Muscle of leg (tissue), 11 donors: ENCODE data around the gene AGBL4. TPM values are rescaled to one million over a fixed set of nuclear protein-coding genes. Genes with fewer than 3 reads are reported as not detected.

Experiments
- DNase-seq: peaks from one replicate; pipeline ENCODE4 v3.0.0; 2013
- H3K27ac ChIP-seq: one replicate; pipeline ENCODE4 v1.5.1; 2013; ENCODE audit warnings: mild to moderate bottlenecking, low read length, control low read depth
- H3K27me3 ChIP-seq: one replicate; pipeline ENCODE4 v1.6.1; 2013; ENCODE audit warnings: low read length; ENCODE audit not compliant: control insufficient read depth, insufficient read depth
- H3K36me3 ChIP-seq: one replicate; pipeline ENCODE4 v1.6.1; 2013; ENCODE audit warnings: low read length; ENCODE audit not compliant: control insufficient read depth, insufficient read depth
- H3K4me1 ChIP-seq: one replicate; pipeline ENCODE4 v1.6.1; 2013; ENCODE audit warnings: low read length; ENCODE audit not compliant: control insufficient read depth, insufficient read depth
- H3K4me3 ChIP-seq: one replicate; pipeline ENCODE4 v1.5.1; 2013; ENCODE audit warnings: low read length, control low read depth
- H3K9me3 ChIP-seq: replicated peaks from 2 replicates; pipeline ENCODE4 v1.6.1; 2013; ENCODE audit warnings: low read depth, low read length; ENCODE audit not compliant: control insufficient read depth
- WGBS: methylation state at CpG from one replicate; pipeline ENCODE4 v1.1.5; 2013; ENCODE audit warnings: missing lambda C conversion rate; ENCODE audit not compliant: insufficient coverage; 5-methylcytosine and 5-hydroxymethylcytosine counted together
- polyA plus RNA-seq, 8 donors: library from polyadenylated mRNA; unstranded; fragments of 120-200 nt; gene quantifications; one replicate each; pipeline versions ENCODE4 v1.2.1 to v1.2.3, GENCODE V29; 2013; ENCODE audit warnings: inconsistent platforms in 1 of 8, low replicate concordance in 1 of 8; ENCODE audit not compliant: insufficient read length in 8 of 8, insufficient read depth in 1 of 8
- total RNA-seq: library from RNA; stranded (reverse); fragments of 120-200 nt; gene quantifications from one replicate; pipeline ENCODE4 v1.2.4, GENCODE V29; 2013

AGBL4 gene
- total and polyA plus RNA-seq, 9 donors: 0.05 to 0.50 (median 0.18) TPM

- Histone ChIP-seq H3K27me3 (peaks cover under 1% of the 10 kb centered on the region), H3K27ac (no peak overlapping the region)
- WGBS: 80% methylated on average over 2 of the region's 3 CpGs
These were observed 1335.5 kb downstream of the AGBL4 start for GRCh38 chr1:48688102-48688760.

GRCh38 chr1:48687282-48688045, 1336.3 kb downstream of the AGBL4 start:
- WGBS: 57% methylated on average over 9 of the region's 13 CpGs
- H3K27me3 ChIP-seq: no peaks in the 10 kb centered on the region

More at GRCh38 chr1:48688102-48688760, 1335.5 kb downstream of the AGBL4 start:
- no peak for DNase-seq
- no peaks in the 10 kb centered on the region for H3K36me3 ChIP-seq
- H3K9me3 ChIP-seq: no peaks in the 10 kb centered on the region
- H3K4me3 ChIP-seq: no peak overlapping the region
- no peaks in the 10 kb centered on the region for H3K4me1 ChIP-seq

GRCh38 chr1:48686159-48686558, 1337.6 kb downstream of the AGBL4 start:
- no peaks in the 10 kb centered on the region for H3K4me1 ChIP-seq
- DNase-seq: no peak
- WGBS: 83% methylated on average over 2 of the region's 5 CpGs
- H3K27me3 ChIP-seq: no peaks in the 10 kb centered on the region
- H3K36me3 ChIP-seq: no peaks in the 10 kb centered on the region
- no peaks in the 10 kb centered on the region for H3K9me3 ChIP-seq
- no peak overlapping the region for H3K4me3 ChIP-seq
- H3K27ac ChIP-seq: no peak overlapping the region

More at GRCh38 chr1:48687282-48688045, 1336.3 kb downstream of the AGBL4 start:
- no peaks in the 10 kb centered on the region for H3K4me1 ChIP-seq
- no peak for DNase-seq
- no peak overlapping the region for H3K4me3 ChIP-seq
- no peaks in the 10 kb centered on the region for H3K36me3 ChIP-seq
- H3K27ac ChIP-seq: no peak overlapping the region
- no peaks in the 10 kb centered on the region for H3K9me3 ChIP-seq

- Histone ChIP-seq H3K4me1 (no peaks in the 10 kb centered on the region), H3K27me3 (no peaks in the 10 kb centered on the region), H3K27ac (no peak overlapping the region), H3K36me3 (no peaks in the 10 kb centered on the region), H3K9me3 (no peaks in the 10 kb centered on the region), H3K4me3 (no peak overlapping the region)
- DNase-seq: no peak
- 79% methylated on average over 3 of the region's 4 CpGs for WGBS
These were observed 1339.4 kb downstream of the AGBL4 start for GRCh38 chr1:48684381-48684780.

GRCh38 chr1:48683839-48684238, 1339.9 kb downstream of the AGBL4 start:
- DNase-seq: peak; percentile 45
- H3K27me3 ChIP-seq: no peaks in the 10 kb centered on the region
- no peak overlapping the region for H3K27ac ChIP-seq
- no peaks in the 10 kb centered on the region for H3K4me1 ChIP-seq
- H3K4me3 ChIP-seq: no peak overlapping the region
- WGBS: no CpG with 5 or more reads among the region's 3 CpGs
- H3K36me3 ChIP-seq: no peaks in the 10 kb centered on the region
- H3K9me3 ChIP-seq: no peaks in the 10 kb centered on the region

- Histone ChIP-seq H3K27ac (no peak overlapping the region), H3K27me3 (peaks cover 1% of the 10 kb centered on the region), H3K4me3 (no peak overlapping the region), H3K9me3 (no peaks in the 10 kb centered on the region), H3K36me3 (no peaks in the 10 kb centered on the region), H3K4me1 (no peaks in the 10 kb centered on the region)
- whole genome bisulfite sequencing: 37% methylated on average over 3 of the region's 4 CpGs
- DNase-seq: peak; percentile 6
These were observed 1342.1 kb downstream of the AGBL4 start for GRCh38 chr1:48681476-48682305.

- H3K36me3 ChIP-seq: no peaks in the 10 kb centered on the region
- H3K4me1 ChIP-seq: no peaks in the 10 kb centered on the region
- whole genome bisulfite sequencing: 43% methylated on average over 9 of the region's 10 CpGs
- H3K27me3 ChIP-seq: peaks cover 4% of the 10 kb centered on the region
- no peaks in the 10 kb centered on the region for H3K9me3 ChIP-seq
- no peak for DNase-seq
- no peak overlapping the region for H3K4me3 ChIP-seq
- H3K27ac ChIP-seq: no peak overlapping the region
These were observed 1343.2 kb downstream of the AGBL4 start for GRCh38 chr1:48680411-48681035.

- no peaks in the 10 kb centered on the region for H3K4me1 ChIP-seq
- H3K27ac ChIP-seq: no peak overlapping the region
- no peaks in the 10 kb centered on the region for H3K9me3 ChIP-seq
- peaks cover 4% of the 10 kb centered on the region for H3K27me3 ChIP-seq
- WGBS: 58% methylated on average over 6 of the region's 6 CpGs
- H3K36me3 ChIP-seq: no peaks in the 10 kb centered on the region
- H3K4me3 ChIP-seq: no peak overlapping the region
- peak; percentile 7 for DNase-seq
These were observed 1343.9 kb downstream of the AGBL4 start for GRCh38 chr1:48679859-48680258.

GRCh38 chr1:48678710-48679505, 1344.8 kb downstream of the AGBL4 start:
- H3K27ac ChIP-seq: no peak overlapping the region
- H3K27me3 ChIP-seq: peaks cover 4% of the 10 kb centered on the region
- H3K36me3 ChIP-seq: no peaks in the 10 kb centered on the region
- H3K4me3 ChIP-seq: no peak overlapping the region
- no peaks in the 10 kb centered on the region for H3K4me1 ChIP-seq
- no peak for DNase-seq
- WGBS: 77% methylated on average over 1 of the region's 3 CpGs
- H3K9me3 ChIP-seq: no peaks in the 10 kb centered on the region
